Measurements from ENCODE around the gene MOB1B.

MOB1B gene

DNA sequence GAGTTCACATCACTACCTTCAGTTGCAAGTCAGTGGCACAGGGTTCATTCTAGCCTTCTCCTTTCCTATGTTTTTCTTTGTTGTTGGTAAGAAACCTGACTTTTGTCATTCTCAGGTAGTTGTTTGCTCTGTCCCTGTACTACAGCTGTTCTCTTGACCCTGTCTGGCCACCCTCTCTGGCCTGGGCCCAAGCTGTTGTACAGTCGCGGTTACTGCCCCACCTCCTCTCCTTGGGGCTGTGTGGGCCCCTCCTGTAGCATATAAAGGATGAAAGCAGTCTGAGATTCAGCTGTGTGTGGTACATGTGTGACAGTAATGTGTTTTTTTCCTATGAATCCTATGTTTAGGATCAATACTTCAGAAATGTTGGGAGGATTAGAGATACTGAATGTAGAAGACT is 12.5 kb downstream of the MOB1B start:
- DNase-seq (ENCODE audit: low read depth), result no peak

DNA sequence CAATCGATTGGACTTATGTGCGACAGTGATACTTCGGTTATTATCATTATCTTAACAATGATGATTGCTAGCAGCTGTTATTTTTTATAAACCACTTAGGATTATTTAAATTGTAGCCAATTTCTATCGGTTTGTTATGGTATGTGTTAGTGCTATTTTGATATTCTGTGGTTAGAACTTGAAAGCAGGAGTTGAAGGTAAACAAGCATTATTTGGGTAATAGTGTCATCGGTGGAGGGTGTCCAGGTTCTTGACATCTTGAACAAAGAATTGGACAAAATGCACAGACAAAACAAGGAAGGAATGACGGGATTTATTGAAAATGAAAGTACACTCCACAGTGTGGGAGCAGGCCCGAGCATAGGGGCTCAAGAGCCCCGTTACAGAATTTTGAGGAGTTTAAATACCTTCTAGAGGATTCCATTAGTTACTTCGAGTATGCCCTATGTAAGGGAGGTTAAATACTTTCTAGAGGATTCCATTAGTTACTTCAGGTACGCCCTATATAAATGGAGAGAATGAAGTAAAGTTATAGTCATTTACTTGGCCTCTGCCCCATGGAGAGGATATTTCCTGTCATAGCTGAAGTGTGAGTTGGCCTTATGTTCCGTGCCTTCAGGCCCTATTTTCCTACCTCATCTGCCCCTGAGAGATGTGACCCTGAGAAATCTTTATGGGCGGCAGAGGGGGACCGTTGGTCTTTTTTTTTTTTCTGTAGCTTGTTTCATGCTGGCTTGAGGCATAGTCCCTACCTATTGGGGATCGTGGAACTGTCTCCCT is 13.1 kb downstream of the MOB1B start:
- DNase-seq (ENCODE audit: low read depth), result no peak

DNA sequence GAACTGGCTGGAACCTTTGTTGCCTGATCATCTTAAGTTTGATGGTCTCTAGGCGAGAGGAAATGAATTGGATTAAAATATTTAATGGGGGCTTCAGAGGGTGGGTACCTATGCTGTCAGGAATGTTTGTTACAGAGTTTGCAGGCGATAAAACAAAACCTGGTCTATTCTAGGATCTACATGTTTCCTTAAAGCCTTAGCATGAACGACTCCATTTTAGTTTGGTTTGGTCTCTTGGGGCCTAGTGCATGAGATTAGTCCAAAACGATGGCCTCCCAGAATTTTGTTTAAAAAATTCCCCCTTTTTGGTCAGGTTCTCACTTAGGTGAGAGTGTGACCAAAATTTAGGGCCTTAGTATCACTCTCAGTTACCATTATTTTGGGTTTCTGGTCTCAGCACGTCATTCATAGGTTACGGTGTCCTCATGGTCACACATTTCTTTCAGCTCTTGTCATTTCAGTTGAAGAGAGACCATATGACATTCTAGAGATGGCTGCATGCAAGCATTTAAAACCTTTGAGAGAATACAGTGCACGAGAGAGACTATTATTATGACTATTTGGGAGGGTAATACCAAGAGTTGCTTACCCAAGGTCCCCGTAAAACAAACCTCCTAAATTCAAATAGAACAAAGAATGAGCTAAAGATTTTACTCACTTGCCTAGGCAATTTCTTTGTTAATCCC is 13.8 kb downstream of the MOB1B start:
- DNase-seq (ENCODE audit: low read depth), result no peak

DNA sequence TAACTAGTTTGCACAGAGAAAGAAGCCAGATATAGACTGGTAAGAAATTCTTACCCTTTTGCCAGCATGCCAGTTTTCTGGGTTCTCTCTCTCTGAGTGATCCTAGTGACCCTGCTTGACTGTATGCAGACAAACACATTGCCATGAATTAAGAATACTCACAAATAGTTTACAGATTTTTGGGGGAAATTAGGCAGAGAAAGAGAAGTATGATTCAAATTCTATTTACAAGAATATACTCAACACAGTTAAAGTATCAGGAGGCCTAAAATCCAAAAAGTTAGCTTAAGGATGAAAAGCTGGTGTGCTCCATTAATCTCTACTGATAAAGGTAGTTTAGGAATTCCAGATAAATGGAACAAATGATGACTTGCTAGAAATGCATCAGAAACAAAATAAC is 18.4 kb downstream of the MOB1B start:
- no peak for DNase-seq (ENCODE audit: low read depth)

DNA sequence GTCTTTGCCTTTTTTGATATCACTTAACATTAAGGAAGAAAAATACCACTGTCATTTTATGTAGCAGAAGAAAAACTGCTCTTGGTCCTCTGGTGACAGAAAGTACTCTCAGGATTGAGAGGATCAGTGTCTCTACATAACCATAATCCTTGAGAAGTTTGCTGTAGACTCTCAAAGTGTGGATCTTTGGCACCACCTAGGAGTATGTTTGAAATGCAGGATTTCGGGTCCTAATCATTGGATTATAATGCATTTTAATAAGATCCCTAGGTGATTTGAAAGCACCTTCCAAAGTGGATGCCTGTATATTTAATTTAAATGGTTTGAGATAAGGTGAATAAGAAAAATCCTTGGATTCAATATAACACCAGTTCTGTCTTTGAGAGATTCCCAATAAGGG is 23.2 kb downstream of the MOB1B start:
- DNase-seq (ENCODE audit: low read depth), result no peak

DNA sequence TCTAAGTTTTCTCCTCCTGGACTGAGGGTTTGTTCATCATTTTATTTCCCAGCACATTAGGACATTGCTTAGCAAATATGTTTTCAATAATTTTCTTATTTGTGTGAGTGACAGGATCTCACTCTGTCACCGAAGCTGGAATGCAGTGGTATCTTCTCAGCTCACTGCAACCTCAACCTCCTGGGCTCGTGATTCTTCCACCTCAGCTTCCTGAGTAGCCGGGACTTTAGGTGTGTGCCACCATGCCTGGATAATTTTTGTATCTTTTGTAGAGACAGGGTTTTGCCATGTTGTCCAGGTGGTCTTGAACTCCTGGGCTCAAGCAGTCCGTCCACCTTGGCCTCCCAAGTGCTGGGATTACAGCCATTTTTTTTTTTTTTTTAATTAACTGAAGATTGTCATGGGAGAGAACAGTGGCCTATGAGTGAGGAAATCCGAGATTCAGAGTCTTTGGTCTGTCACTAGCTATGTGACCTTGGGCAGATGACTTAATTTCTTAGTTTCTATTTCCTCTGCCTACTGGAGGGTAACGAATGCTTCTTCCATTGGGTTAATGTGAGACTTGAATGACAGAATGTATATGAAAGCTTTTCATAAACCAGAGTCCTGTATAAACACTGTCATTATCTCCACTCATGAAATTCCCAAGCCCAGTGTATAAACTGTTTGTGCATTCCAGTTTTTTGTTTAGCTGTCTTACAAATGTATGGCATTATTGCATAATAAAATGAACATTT is 23.9 kb downstream of the MOB1B start:
- DNase-seq (ENCODE audit: low read depth), result no peak

DNA sequence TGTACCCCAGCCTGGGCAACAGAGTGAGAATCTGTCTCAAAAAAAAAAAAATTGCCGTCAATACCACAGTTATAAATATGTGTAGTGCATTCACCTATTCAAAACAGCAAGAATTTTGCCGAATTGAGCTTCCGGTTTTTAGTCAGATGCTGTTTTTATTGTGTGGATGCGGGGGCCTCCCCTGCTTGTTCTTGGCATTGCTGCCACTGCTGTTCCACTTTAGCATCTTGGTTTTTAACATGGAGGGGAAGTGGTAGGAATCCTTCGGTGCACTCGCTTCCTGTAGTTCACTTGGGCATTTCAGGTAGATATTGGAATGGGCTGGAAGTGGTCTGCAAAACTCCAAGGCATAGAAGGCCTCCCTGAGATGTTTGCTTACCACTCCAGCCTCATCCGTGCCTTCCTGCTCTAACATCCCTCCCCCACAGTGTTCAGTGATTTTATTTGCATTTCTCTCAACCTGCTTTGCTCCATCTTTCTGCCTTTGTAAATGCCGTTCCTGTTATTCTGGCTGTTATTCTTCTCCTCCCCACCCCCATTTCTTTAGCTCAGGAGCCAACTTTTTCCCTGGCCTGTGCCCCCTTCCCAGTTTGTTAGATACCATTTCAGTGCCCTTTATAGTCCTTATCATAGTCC is 25.5 kb downstream of the MOB1B start:
- no peak for DNase-seq (ENCODE audit: low read depth)

DNA sequence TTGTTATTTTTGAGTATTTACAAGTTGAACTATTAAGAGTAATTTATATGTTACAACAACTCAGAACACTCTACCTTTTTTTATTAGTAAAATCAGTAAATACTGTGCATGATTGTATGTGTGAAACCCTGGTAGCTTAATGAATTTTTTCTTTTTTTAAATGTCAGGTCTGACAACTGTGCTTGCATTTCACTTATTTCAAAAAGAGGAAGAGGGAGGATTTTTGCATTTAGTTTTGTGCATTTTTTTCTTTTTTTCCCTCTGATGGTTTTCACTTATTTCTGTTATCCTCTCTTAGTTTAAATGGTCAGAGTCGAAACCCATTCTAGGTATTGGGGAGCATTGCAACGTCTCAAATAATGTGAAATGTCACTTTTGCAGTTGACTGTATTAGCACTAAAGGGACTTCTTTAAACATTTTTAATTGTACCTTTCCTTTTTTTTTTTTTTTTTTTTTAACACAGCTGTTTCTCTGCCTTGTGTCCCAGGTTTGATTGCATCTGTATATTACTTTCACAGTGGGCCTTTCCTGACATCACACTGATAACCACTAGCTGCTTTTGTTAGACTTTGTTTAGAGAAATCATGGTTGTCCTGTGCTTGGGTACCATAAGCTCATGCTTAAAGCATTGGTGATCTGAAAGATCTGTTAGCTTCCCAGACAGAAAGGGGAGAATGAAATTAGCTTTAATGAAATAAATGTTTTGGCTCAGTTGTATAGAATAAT is 28.5 kb downstream of the MOB1B start:
- DNase-seq (ENCODE audit: low read depth), result no peak

DNA sequence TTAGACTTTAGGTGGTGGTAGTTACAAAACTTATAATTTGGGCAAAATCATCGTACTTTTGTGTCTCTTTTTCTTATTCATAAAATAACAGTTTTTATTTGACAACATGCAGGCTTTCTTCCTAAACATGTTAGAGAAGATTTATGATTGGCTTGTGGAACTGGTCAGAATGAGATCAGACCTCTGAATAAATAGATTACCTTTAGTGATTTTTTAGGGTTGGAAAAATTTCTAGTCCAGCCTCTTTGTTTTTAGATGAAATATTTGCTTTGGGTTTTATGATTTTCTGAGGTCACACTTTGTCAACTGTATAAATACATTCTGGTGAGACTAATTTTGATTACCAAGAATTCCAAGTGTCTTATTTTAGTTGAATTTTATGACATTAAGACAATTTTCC is 29.2 kb downstream of the MOB1B start:
- DNase-seq (ENCODE audit: low read depth), result no peak

DNA sequence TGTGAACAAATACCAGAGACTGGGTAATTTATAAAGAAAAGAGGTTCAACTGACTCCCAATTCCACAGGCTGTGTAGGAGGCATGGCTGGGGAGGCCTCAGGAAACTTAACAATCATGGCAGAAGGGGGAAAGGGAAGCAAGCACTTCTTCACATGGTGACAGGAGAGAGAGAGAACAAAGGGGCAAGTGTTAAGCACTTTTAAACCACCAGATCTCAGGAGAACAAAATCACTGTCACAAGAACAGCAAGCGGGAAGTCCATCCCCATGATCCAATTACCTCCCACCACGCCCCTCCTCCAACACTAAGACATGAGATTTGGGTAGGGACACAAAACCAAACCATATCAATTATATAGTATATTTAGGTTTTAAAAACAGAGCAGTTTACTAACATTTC is 30.8 kb downstream of the MOB1B start:
- no peak for DNase-seq (ENCODE audit: low read depth)

DNA sequence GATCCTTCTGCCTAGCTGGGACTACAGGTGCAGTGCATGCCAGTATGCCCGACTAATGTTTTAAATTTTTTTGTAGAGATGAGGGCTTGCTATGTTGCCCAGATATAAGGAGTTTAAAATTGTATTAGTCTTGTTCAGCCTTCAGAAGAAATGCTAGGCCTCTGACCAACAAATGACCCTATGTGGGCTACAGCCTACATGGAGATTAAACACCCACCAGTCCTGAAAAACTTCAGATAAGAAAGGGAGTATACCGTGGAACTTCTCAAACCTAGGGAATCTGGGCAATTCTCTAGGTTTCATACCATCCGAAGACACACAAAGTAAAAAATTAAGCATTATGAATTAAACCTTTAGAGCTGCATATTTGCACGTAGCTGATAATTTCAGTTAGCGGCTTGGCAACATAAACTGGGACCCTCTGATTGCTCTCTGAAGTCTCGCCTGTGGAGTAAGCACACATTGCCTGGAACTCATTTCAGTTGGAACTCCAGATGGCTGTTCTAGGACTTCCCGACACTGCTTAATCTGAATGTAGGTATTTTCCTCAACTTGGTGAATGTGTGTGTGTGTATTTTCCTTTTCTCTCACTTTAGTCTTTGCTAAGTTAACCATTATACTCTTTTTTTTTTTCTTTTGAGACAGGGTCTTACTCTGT is 33.0 kb downstream of the MOB1B start:
- no peak for DNase-seq (ENCODE audit: low read depth)

DNA sequence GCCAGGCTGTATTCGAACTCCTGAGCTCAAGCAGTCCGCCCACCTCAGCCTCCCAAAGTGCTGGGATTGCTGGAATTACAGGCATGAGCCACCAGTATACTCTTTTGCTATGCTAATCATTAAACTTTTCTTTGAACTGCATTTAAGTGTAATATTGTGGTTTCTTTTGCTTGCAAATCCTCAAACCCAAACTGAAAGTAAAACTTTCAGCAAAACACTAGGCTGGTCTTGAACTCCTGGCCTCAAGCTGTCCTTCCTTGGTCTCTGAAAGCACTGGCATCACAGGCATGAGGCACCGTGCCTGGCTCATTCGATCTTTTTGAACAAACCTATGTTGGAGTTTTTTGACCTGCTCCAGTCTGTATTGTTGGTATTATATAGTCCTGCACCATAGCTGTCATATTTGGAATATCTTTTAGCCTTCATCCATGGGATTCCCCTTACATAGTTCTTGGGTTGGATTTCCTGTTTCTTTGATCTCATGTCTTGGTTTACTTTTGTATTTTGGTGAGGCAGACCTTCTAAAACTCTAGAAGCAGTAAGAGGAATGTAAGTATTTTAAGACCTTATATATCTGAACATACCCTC is 34.1 kb downstream of the MOB1B start:
- no peak for DNase-seq (ENCODE audit: low read depth)

DNA sequence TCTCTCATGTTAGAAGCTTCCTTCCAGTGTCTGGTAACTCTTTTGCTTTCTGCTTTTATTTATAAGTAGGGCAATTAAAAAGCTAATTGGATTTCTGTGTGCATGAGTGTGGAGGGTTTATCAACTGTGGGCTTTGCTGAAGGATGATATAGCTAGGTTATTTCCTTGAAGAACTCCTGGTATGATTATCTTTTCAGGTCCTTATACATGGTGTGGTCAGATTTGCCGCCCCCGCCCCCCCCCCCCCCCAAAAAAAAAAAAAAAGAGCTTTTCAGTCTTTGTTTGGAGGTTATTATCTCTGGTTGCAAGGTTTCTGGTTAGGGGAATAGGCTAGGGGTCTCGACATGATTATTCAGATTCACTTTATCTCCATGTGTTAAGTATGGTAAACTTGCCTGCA is 35.9 kb downstream of the MOB1B start:
- no peak for DNase-seq (ENCODE audit: low read depth)

DNA sequence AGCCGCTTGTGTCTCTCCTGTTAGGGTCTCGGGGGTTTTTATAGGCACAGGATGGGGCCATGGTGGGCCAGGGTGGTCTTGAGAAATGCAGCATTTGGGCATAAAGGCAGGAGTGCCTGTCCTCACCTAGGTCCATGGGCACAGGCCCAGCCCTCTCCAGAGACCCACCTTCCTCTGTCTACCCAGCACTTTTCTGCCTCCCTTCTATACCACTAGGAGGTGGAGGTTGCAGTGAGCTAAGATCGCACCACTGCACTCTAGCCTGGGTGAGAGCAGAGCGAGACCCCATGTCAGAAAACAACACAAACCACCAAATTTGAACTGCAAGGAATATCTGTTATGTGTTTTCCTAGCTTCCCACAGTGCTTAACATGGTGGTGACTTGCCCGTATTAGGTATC is 38.0 kb downstream of the MOB1B start:
- no peak for DNase-seq (ENCODE audit: low read depth)

DNA sequence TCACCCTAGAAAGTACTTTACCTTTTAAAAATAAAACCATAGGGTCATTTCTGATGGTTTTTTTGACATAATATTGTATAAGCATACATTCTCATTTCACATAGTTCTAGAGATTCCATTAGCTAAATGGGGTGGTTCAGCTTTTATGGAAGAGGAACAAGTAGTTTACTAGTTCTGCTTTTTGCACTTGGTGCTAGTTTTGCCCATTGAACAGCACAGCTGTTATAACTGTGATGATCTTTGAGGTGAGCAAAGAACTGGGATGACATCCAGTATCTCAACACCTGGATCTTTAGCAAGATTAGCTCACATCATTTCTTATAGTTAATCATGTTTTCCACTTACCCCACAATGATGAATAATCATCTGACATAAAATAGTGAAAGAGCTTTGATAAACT is 40.9 kb downstream of the MOB1B start:
- no peak for DNase-seq (ENCODE audit: low read depth)

DNA sequence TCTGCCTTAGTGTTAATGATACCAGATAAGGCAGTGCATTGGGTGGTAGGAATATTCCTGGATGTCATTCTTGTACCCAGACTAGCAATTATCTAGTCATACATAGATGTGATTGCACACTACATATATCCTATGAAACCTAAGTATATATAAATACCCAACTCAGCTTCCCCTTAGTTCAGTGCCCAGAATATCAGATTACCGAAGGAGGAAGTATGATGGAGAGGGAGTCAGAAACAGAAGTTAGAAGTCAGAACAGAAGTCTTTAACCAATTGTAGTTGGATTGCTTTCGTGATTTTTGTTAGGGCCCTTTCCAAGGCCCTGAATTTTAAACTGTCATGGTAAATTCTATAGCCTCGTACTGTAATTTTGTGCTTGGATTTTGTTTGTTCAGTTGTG is 42.9 kb downstream of the MOB1B start:
- no peak for DNase-seq (ENCODE audit: low read depth)

DNA sequence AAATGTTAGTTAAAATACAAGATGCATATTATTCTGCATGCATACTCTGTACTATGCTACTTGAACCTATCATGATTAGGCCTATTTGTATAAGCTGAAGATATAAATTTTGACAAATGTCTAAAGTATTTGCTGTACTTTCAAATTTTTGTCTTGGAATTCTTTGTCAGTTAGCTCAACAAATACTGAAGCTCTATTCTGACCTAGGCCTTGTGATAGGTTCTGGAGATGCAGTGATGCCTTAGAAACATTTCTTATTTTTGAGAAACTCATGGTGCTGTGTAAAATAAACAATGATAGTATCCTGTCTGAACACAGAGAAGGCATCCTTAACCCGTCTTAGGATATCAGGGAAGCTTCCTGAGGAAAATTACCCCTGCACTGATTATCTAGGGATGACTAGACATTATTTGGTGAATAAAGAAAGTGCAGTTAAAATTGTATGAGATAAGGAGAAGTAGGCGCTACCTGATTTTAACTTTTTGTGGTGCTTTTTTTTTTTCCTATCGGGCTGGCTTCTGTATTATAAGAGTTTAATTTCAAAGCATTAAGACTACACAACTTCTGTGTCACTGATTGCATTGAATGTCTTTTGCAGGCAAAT is 43.4 kb downstream of the MOB1B start:
- no peak for DNase-seq (ENCODE audit: low read depth)

DNA sequence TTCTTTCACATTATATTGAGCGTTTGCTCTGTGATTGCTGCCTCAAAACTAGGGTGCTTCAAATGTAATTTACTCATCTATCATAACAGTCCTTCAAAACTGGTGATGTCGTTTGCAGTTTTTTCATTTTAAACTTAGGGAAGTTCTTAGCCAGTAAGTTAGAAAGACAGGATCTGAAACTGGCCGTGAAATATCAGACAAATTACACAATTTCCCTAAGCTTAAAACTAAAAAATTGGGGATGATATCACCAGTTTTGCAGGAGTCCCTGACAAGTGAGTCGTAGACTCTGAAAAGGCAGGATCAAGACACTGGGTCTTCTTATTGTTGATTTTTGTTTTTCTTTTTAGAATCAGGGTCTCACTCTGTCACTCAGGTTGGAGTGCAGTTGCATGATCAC is 44.8 kb downstream of the MOB1B start:
- no peak for DNase-seq (ENCODE audit: low read depth)

DNA sequence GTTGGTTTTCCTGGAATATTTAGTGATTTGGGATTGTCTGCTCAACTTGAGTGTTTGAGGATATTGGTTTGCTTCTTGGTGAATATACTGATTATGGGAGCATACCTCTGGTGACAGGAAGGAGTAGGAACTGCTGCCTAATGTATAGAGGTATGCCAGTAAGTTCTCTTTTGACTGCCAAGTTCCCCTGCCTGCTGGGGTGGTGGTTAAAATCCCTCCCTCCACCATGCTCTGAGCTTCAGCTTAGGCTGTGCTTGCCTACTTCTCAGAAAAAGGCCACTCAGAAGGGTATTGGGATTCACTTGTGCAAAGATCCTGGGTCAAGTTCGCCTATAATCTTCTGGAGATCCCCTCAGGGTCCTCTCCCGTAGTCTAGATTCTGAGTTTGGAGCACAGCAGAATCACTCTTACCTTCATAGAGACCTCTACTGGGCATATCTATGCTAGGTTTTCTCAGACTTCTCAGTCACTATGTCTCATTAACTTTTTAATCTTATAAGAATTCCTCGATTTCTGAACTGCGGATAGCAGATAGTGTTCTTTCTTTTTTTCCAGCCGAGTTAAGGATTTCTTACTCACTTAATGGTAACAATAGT is 46.6 kb downstream of the MOB1B start:
- no peak for DNase-seq (ENCODE audit: low read depth)

DNA sequence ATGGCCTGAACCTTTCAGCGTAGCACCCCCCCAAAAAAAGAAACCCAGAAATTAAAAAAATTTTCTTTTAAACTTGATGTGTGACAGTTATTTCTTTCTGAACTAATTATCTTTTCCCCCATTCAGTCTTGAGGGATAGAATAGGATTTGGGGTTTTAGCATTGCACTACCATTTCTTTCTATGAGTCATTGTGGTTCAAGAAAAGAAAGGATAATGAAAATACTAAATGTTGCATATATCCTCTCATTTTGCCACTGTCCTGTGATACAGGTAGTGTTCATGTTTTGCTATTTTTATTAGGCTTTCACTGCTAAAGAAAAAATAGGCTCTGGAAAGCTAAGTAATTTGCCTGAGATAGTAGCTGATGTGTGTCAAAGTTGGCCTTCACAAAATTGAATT is 51.9 kb downstream of the MOB1B start:
- DNase-seq (ENCODE audit: low read depth), result no peak
